Parathyroid adenoma (tissue), 2 donors: ENCODE data around the gene STUM.

Experiments
- H2AFZ ChIP-seq: fragments of 300-600 bp; sonication (generic); one replicate; pipeline ENCODE4 v1.7.0; 2017; ENCODE audit warnings: antibody characterized with exemption, mild to moderate bottlenecking
- H3K27ac ChIP-seq: fragments of 300-600 bp; sonication (generic); one replicate; pipeline ENCODE4 v1.7.0; 2017
- H3K27me3 ChIP-seq: fragments of 300-600 bp; sonication (generic); one replicate; pipeline ENCODE4 v1.7.0; 2017; ENCODE audit warnings: low read length; ENCODE audit not compliant: control insufficient read depth, insufficient read depth
- H3K36me3 ChIP-seq: fragments of 300-600 bp; sonication (generic); one replicate; pipeline ENCODE4 v1.7.0; 2017; ENCODE audit warnings: low read length; ENCODE audit not compliant: control insufficient read depth, insufficient read depth
- H3K4me1 ChIP-seq: fragments of 300-600 bp; sonication (generic); one replicate; pipeline ENCODE4 v1.7.0; 2017; ENCODE audit warnings: control low read depth
- H3K4me2 ChIP-seq: fragments of 300-600 bp; sonication (generic); one replicate; pipeline ENCODE4 v1.7.0; 2017; ENCODE audit warnings: low read length
- H3K4me3 ChIP-seq: fragments of 300-600 bp; sonication (generic); one replicate; pipeline ENCODE4 v1.7.0; 2017; ENCODE audit warnings: low read depth, low read length
- H3K79me2 ChIP-seq: fragments of 300-600 bp; sonication (generic); one replicate; pipeline ENCODE4 v1.7.0; 2017; ENCODE audit warnings: control low read depth
- H3K9ac ChIP-seq: fragments of 300-600 bp; sonication (generic); one replicate; pipeline ENCODE4 v1.7.0; 2017; ENCODE audit warnings: mild to moderate bottlenecking
- H3K9me3 ChIP-seq: fragments of 300-600 bp; sonication (generic); one replicate; pipeline ENCODE4 v1.7.0; 2017; ENCODE audit warnings: low read length; ENCODE audit not compliant: control insufficient read depth
- TF ChIP-seq, protein P1 (sequence below): fragments of 300-600 bp; sonication (generic); IDR thresholded peaks from one replicate; pipeline ENCODE4 v1.7.0; 2017; ENCODE audit warnings: antibody characterized with exemption, mild to moderate bottlenecking
- donor health status: primary hyperparathyroidism.

The STUM gene

DNA sequence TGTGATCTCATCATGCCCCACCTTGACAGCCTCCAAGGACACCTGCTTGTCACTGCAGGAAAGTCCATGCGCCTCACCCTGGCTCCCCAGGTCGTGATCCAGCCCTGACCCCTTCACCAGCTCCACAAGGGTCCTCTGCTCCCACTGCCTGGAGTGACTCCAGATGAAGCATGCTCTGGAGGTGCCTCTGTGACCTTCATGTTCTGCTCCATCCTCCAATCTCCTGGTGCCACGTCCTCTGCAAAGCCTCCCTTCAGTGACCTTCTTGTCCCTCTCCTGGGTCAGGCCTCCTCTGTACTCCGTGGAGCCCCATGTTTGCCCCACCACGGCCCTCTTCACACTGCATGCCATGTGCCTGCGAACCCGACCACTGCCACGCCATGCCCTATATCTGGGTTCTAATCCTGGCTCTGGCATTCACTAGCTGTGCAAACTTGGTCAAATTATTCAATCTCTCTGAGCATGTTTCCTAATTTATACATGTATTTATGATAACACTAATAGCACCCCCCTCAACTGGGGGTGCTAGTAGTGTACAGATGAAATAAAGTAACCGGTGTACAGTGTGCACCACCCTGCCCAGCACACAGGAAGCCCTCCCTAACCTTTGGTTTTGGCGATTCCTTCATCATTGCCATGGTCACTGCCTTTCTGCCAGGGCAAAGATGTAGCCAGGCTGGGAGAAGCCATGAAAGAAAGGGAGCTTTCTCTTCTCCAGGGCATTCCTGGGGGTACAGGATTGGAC, 77.4 kb downstream of the STUM start:
- H3K27me3 ChIP-seq, result no peaks in the 10 kb centered on the region
- no peak overlapping the region for H2AFZ ChIP-seq
- no peak overlapping the region for H3K4me3 ChIP-seq
- no peaks in the 10 kb centered on the region for H3K36me3 ChIP-seq
- TF ChIP-seq, protein P1, sequence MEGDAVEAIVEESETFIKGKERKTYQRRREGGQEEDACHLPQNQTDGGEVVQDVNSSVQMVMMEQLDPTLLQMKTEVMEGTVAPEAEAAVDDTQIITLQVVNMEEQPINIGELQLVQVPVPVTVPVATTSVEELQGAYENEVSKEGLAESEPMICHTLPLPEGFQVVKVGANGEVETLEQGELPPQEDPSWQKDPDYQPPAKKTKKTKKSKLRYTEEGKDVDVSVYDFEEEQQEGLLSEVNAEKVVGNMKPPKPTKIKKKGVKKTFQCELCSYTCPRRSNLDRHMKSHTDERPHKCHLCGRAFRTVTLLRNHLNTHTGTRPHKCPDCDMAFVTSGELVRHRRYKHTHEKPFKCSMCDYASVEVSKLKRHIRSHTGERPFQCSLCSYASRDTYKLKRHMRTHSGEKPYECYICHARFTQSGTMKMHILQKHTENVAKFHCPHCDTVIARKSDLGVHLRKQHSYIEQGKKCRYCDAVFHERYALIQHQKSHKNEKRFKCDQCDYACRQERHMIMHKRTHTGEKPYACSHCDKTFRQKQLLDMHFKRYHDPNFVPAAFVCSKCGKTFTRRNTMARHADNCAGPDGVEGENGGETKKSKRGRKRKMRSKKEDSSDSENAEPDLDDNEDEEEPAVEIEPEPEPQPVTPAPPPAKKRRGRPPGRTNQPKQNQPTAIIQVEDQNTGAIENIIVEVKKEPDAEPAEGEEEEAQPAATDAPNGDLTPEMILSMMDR, result no peak
- no peaks in the 10 kb centered on the region for H3K4me1 ChIP-seq
- no peak overlapping the region for H3K27ac ChIP-seq
- H3K9me3 ChIP-seq, result no peaks in the 10 kb centered on the region
- no peak overlapping the region for H3K4me2 ChIP-seq
- no peak overlapping the region for H3K9ac ChIP-seq
- no peaks in the 10 kb centered on the region for H3K79me2 ChIP-seq

DNA sequence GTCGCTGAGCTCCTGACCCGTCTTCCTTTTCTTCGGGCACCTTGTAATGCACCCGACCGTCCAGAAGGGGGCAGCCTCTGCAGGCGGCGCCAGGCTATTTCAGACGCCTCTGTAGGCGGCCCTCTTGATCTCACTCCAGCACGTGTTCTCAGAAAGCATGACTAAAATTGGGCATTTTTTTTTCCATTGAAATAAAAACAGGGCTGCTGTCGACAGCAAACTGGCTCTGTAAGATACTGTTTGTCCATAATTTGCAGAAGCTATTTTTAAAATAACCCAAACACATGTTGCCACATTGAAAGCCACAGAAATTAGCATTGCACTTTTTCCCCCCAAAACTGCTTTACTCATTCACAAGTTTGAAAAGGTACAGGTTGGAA, 78.0 kb downstream of the STUM start:
- no peak overlapping the region for H2AFZ ChIP-seq
- H3K36me3 ChIP-seq, result no peaks in the 10 kb centered on the region
- H3K4me3 ChIP-seq, result no peak overlapping the region
- H3K9me3 ChIP-seq, result no peaks in the 10 kb centered on the region
- no peaks in the 10 kb centered on the region for H3K27me3 ChIP-seq
- no peak overlapping the region for H3K4me2 ChIP-seq
- H3K79me2 ChIP-seq, result no peaks in the 10 kb centered on the region
- no peaks in the 10 kb centered on the region for H3K4me1 ChIP-seq
- TF ChIP-seq, protein P1, result peak; percentile 70
- H3K27ac ChIP-seq, result no peak overlapping the region
- H3K9ac ChIP-seq, result no peak overlapping the region

DNA sequence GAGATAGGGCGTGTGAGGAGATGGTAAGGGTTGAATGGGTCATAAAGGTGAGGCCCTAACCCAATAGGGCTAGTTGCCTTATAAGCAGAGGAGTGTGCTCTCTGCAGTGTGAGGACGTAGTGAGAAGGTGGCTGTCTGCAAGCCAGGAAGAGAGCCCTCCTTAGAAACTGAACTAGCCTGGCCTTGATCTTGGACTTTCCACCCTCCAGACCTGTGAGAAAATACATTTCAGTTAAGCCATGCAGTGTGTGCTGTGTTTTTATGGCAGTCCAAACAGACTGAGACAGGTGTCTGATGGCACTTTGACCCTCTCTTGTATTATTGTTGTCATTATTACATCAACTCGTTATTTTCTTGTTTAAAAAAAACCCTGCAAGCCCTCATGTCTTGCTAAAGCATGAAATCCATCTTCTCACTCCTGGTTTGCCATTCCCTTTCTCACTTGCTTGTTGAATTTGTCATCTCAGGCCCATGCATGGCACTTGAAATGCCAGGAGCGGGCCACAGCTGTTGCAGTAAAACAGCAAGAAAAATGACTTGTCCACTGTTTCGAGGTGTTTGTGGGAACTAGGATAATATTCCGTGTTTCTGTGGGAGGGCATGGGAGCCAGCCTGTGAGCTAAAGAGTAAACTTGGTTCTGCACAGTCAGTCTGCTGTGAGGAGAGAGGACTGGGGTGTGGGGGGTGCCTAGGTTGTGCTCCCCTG, 78.6 kb downstream of the STUM start:
- Histone ChIP-seq H2AFZ (no peak overlapping the region), H3K4me1 (no peaks in the 10 kb centered on the region), H3K36me3 (no peaks in the 10 kb centered on the region), H3K79me2 (no peaks in the 10 kb centered on the region), H3K27ac (no peak overlapping the region), H3K27me3 (no peaks in the 10 kb centered on the region), H3K4me2 (no peak overlapping the region), H3K4me3 (no peak overlapping the region), H3K9ac (no peak overlapping the region), H3K9me3 (no peaks in the 10 kb centered on the region)
- TF ChIP-seq, protein P1, result no peak

DNA sequence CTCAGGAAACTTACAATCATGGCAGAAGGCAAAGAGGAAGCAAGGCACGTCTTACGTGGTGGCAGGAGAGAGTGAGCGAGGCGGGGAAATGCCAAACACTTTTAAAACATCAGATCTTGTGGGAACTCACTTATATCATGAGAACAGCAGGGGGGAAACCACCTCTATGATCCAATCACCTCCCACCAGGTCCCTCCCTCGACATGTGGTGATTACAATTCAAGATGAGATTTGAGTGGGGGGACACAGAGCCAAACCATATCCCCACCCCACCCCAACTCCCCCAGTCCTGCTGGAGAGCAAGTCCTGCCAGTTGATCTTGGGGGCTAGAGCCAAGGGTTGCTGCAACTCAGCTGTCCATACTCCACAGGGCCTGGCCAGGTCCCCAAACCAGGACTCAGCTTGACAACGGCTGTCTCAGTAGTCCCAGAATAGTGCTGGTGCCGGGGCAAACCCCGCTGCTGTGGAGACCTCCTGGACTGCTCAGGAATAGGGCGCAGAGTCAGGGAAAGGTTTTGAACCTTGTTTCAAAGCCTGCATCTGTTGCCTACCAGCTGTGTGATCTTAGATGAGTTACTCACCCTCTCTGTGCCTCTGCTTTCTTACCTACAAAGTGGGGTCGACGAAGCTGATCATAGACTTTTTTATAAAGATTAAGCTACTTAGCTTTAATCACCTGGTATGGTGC, 79.5 kb downstream of the STUM start:
- H3K4me1 ChIP-seq, result no peaks in the 10 kb centered on the region
- H3K9me3 ChIP-seq, result no peaks in the 10 kb centered on the region
- H3K27me3 ChIP-seq, result no peaks in the 10 kb centered on the region
- no peak overlapping the region for H3K4me3 ChIP-seq
- H2AFZ ChIP-seq, result no peak overlapping the region
- H3K36me3 ChIP-seq, result no peaks in the 10 kb centered on the region
- H3K79me2 ChIP-seq, result no peaks in the 10 kb centered on the region
- no peak overlapping the region for H3K4me2 ChIP-seq
- no peak overlapping the region for H3K9ac ChIP-seq
- TF ChIP-seq, protein P1, result no peak
- no peak overlapping the region for H3K27ac ChIP-seq
